NCI-H2029 treated with DMSO at 0.1 percent for 48 hours (cell line): ENCODE data around the gene ZNF212.
A peak's percentile ranks its signal among the peaks of the same experiment; 100 is the strongest.

Source experiments
- DNase-seq: peaks from one replicate; lab custom pipeline; 2025; lab: John Stamatoyannopoulos, UW

Gene ZNF212

DNA sequence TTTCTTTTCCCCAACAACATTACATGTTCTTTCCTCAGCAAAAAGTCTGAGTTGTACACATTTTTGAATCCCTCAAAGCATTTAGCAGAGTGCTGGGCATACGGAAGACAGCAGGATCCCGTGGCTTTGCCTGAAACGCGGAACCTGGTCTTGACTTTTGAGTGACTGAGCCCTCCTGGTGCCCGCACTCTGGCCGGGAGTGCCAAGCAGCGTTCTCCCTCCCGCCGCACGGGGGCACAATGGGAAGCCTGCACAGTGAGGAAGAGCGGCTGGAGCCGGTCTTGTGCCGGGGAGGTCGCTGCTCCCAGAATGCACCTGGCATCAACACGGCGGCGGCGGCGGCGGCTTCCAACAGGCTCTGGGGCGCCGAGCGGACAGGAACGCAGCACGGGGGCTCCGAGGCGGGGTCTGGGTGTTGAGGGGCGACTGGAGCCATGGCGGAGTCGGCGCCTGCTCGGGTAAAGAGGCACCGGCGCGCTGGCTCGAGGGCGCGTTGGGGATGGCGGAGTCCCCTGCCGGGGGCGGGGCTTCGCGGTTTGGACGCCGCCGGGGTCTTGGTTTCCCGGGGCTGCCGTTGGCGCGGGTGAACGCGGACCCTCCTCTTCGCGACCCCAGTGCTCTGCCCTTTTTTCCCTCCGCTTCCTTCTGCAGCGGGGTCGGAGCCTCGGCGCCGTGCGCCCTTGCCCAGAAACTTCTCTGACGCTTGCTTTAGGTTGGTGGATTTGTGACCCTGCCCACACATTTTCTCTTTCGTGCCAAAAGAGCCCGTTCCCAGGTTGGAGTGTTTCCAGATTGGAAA, at the start of gene ZNF212:
Gene ZNF212 (plus strand): TSS at position 307 of the 799 bp plus-strand sequence. CDS start 128 bp downstream, at position 435.
- peak; percentile 62 for DNase-seq

GRCh38 chr7:149191851-149192250, 47.6 kb upstream of the ZNF212 start:
- DNase-seq, result no peak

DNA sequence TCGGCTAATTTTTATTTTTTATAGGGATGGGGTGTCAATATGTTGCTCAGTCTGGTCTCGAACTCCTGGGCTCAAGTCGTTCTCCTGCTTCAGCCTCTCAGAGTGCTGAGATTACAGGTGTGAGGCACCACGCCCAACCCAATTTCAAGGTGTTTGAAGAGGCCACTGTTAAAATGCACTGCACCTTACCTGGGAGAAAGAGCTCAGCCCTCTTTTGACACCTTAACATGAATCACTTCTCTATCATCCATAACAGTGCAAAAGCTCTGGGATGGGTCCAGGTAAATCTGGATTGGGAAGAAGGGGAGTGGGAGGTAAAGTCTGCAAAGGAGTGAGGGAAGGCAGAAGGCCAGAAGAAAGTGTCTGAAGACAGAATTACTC, 44.7 kb upstream of the ZNF212 start:
- DNase-seq, result no peak

DNA sequence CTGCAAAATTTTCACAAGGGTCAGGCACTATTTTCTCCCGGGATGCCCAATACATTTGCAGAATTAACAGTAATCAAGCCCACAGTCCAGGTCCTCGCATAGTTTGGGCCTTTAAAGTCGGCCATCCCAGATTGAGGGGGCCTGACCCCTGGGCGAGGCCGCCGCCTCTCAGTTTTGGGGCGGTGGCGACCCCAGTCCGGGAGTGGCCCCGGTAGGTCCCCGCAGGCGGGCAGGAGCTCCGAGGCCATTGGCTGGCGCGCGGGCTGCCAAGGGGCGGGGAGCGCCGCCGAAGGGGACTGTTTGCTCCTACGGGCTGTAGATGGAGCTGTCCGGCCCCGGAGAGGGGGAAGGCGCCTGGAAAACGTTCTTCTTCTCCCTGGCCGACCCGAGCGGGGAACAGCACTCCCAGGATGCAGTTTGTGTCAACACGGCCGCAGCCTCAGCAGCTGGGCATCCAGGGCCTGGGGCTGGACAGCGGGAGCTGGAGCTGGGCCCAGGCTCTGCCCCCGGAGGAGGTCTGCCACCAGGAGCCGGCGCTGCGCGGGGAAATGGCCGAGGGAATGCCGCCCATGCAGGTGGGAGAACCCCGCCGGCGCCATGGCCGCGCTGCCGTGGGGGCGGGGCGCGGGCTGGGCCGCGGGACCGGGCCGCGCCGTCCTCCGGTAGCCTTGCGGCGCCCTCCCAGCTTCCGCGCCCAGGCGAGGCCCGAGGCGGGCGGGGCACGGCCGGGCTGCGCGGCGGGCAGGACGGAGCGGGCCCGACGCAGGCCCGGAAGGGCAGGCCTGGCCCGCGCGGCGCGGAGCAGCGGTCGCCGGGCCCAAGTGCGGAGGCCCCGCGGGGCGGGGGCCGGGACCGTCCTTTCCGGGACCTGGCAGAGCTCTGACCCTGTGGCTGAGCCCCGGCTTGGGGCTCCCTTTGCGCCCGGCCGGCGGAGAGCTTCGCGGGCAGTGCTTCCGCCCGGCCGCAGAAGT, 44.0 kb upstream of the ZNF212 start, which contains the start of gene ZNF282:
Gene ZNF282 (plus strand): TSS at position 367 of the 971 bp plus-strand sequence. CDS start 44 bp downstream, at position 411.
- DNase-seq, result peak; percentile 75

GRCh38 chr7:149196151-149196704, 43.2 kb upstream of the ZNF212 start:
- DNase-seq, result no peak

GRCh38 chr7:149196705-149197171, 42.7 kb upstream of the ZNF212 start:
- no peak for DNase-seq

DNA sequence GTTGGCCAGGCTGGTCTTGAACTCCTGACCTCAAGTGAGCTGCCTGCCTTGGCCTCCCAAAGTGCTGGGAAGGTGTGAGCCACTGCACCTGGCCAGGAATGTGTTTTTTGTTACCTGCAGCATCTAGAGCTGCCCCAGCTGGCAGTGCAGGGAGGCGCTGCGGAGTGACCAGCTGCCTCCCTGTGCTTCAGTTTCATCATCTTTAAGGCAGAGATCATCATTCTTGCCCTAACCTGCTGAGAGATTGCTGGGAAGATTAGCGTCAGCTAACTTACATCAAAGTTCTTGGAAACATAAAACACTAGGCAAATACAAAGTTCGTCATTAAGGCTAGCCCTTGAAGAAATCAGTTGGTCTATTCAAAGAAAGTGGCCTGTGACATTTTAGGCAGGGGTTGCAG, 41.8 kb upstream of the ZNF212 start:
- DNase-seq, result no peak

DNA sequence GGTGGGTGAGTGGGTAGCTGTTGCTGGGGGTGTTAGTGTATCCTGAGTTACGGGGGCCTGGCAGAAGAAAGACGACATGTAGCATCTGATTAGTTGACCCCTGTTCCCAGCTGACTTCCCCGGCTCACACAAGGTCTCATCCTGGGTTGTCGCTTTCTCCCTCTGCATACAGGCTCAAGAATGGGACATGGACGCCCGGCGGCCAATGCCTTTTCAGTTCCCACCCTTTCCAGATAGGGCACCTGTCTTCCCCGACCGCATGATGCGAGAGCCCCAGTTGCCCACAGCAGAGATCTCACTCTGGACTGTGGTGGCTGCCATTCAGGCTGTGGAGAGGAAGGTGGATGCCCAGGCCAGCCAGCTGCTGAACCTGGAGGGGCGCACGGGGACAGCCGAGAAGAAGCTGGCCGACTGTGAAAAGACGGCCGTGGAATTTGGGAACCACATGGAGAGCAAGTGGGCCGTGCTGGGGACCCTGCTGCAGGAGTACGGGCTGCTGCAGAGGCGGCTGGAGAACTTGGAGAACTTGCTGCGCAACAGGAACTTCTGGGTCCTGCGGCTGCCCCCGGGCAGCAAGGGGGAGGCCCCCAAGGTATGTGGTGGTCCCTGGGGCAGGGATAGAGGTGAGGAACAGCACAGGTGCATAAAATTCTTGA, 41.2 kb upstream of the ZNF212 start:
- DNase-seq, result no peak

DNA sequence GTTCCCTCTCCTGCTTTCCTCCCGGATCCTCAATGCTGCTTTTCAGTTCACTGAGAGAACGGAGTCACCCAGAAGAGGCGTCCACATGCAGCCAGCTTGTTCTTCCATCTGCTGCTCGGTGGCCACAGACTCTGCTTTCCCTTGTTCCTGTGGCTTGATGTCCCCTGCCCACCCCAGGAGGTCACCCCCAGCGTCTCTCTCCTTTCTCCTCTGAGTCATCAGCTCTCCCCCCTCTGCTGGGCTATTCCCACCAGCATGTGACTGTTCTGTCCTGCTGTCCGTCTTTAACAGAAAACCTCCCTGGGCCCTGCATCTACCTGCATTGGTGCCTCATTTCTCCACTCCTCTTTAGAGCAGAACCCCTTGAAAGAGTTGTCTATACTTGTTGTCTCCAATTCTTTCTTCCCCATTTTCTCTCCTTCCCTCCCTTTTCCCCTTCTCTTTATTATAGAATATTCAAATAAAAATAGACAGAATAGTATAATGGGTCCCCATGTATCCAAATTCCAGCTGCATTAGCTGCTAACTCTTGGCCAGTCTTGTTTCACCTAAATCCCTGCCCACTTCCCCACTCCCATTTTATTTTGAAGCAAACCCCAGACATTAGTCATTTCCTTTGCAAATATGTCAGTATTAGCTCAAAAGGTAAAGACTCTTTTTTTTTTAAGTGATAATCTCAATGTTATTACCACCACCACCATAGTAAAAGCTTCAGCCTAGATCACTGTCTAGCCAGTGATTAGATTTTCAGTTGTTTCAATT, 40.0 kb upstream of the ZNF212 start:
- no peak for DNase-seq

GRCh38 chr7:149202831-149203231, 36.6 kb upstream of the ZNF212 start:
- DNase-seq, result no peak

GRCh38 chr7:149205690-149206381, 33.6 kb upstream of the ZNF212 start:
- DNase-seq, result no peak

GRCh38 chr7:149207324-149208035, 32.0 kb upstream of the ZNF212 start:
- DNase-seq, result no peak

GRCh38 chr7:149209518-149210269, 29.8 kb upstream of the ZNF212 start:
- DNase-seq, result no peak

- no peak for DNase-seq
Measured at GRCh38 chr7:149210551-149210950, 28.9 kb upstream of the ZNF212 start.

GRCh38 chr7:149214020-149214720, 25.3 kb upstream of the ZNF212 start:
- no peak for DNase-seq

DNA sequence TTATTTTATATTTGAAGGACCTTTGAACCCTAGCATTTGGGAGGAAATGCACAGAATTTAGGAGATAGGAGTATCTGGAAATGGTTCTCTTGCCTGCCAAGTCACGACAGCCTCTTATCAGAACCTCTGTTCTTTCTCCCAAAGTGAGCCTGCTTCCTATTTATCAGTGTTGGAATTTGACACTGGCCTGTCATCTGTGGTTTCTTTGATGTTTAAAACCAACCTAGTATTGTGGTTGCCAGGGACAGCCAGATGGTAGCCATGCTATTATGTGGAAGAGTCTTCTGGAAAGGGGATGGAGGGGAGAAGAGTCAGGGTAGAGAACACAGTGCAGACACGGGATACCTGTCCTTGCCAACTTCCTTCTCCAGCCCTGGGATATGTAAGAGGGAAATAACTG, 23.0 kb upstream of the ZNF212 start:
- no peak for DNase-seq

- no peak for DNase-seq
Measured at GRCh38 chr7:149217570-149217969, 21.9 kb upstream of the ZNF212 start.
